Measurements from ENCODE around the gene GRID2.

- TF ChIP-seq CTCF (conservative IDR thresholded peaks at IDR 0.05) (no peak), ZFX (IDR thresholded peaks at IDR 0.05) (no peak)
Observed at GRCh38 chr4:93659629-93660028, 1355.9 kb downstream of the GRID2 start.
